H1 (cell line): Measurements from ENCODE around the gene MSN. TPM values are rescaled to one million over a fixed set of nuclear protein-coding genes. Genes with fewer than 3 reads are reported as not detected.

Experiments used
- CHD7 ChIP-seq: fragments of 300-600 bp; sonication (generic); IDR thresholded peaks from 2 replicates; pipeline ENCODE4 v1.7.1; 2012; ENCODE audit warnings: low read length, moderate library complexity, mild to moderate bottlenecking, inconsistent platforms; ENCODE audit not compliant: insufficient replicate concordance
- NRF1 ChIP-seq: IDR thresholded peaks from 2 replicates; pipeline ENCODE4 v1.6.1; 2011; ENCODE audit warnings: mild to moderate bottlenecking, low read depth, low read length, improper control_type of control experiment
- SP2 ChIP-seq: IDR thresholded peaks from 2 replicates; pipeline ENCODE4 v1.6.1; 2012; ENCODE audit warnings: mild to moderate bottlenecking, low read length, inconsistent platforms
- SP4 ChIP-seq: IDR thresholded peaks from 2 replicates; pipeline ENCODE4 v1.6.1; 2012; ENCODE audit warnings: low read length, inconsistent platforms
- ZNF274 ChIP-seq: IDR thresholded peaks from 2 replicates; pipeline ENCODE4 v1.7.0; 2012; ENCODE audit warnings: low read length, borderline replicate concordance; ENCODE audit errors: extremely low read depth
- polyA plus RNA-seq, 7 experiments: library from polyadenylated mRNA; depleted of rRNA in 3 of 7; stranded (reverse) in 5 of 7; unstranded in 2 of 7; fragments of >200 nt in 5 of 7; fragments of 200-250 nt in 2 of 7; gene quantifications; 1 replicate in 5 of 7; 2 replicates in 1 of 7; 4 replicates in 1 of 7; pipeline versions ENCODE4 v1.2.1 to v1.2.3, GENCODE V29; 2011 to 2013; ENCODE audit warnings: missing spikeins in 2 of 7, mixed read lengths in 2 of 7
- total RNA-seq: library from RNA; stranded (reverse); fragmentation: NEBNext Ultra II Directional; extraction: Animal tissue kit (Norgen Biotek cat#: 25700); gene quantifications from 2 replicates; pipeline ENCODE4 v1.2.1, GENCODE V29; 2021

The MSN gene
- total and polyA plus RNA-seq, 2 of the 8 experiments (the other 6 are each of a cell fraction or from before 2014, with no cell fraction given): 112 to 133 TPM

- TF ChIP-seq CHD7 (no peak), SP4 (no peak), NRF1 (no peak), SP2 (no peak), ZNF274 (no peak)
- TF ChIP-seq, all 59 proteins: peak for 0
Measured at GRCh38 chrX:65731684-65732289, 64.3 kb downstream of the MSN start (continued).
